Keratinocyte (primary cell): ENCODE results near the gene DIPK1A.

Experiments
- CTCF ChIP-seq, 3 experiments: IDR thresholded peaks in 1 of 3; conservative IDR thresholded peaks in 1 of 3; optimal IDR thresholded peaks in 1 of 3; 2 replicates in 2 of 3; 3 replicates in 1 of 3; pipeline versions ENCODE3 to v1.5.1; 2011; ENCODE audit warnings: low read length in 3 of 3, mild to moderate bottlenecking in 3 of 3, moderate library complexity in 2 of 3, control low read depth in 1 of 3, inconsistent platforms in 1 of 3; ENCODE audit not compliant: insufficient read depth in 2 of 3; ENCODE audit errors: extremely low read depth in 1 of 3
- EZH2 ChIP-seq: IDR thresholded peaks from one replicate; pipeline ENCODE4 v1.6.1; 2012; ENCODE audit warnings: inconsistent platforms, mild to moderate bottlenecking, low read length, moderate library complexity

GRCh38 chr1:92792340-92792782 lies 168.9 kb downstream of the DIPK1A start:
- no peak for TF ChIP-seq CTCF (optimal IDR thresholded peaks at IDR 0.05 in 1 of 3, IDR thresholded peaks at IDR 0.05 in 1 of 3, conservative IDR thresholded peaks at IDR 0.05 in 1 of 3; ENCODE audit: extremely low read depth in 1 of 3, insufficient read depth in 2 of 3, low read length in 3 of 3)
- no peak for TF ChIP-seq EZH2
